GM21515 (cell line): ENCODE results near the gene ZNG1B.
"Not testable (repeated sequence)": the region's sequence is repeated elsewhere in the genome, so short reads cannot be mapped to it uniquely, and the experiment has no call there.

Experiments used
- ATAC-seq: cut with Tn5 transposase; IDR thresholded peaks from one replicate; pipeline ENCODE4 v1.9.1; 2021; ENCODE audit not compliant: unreplicated experiment

Gene ZNG1B

DNA sequence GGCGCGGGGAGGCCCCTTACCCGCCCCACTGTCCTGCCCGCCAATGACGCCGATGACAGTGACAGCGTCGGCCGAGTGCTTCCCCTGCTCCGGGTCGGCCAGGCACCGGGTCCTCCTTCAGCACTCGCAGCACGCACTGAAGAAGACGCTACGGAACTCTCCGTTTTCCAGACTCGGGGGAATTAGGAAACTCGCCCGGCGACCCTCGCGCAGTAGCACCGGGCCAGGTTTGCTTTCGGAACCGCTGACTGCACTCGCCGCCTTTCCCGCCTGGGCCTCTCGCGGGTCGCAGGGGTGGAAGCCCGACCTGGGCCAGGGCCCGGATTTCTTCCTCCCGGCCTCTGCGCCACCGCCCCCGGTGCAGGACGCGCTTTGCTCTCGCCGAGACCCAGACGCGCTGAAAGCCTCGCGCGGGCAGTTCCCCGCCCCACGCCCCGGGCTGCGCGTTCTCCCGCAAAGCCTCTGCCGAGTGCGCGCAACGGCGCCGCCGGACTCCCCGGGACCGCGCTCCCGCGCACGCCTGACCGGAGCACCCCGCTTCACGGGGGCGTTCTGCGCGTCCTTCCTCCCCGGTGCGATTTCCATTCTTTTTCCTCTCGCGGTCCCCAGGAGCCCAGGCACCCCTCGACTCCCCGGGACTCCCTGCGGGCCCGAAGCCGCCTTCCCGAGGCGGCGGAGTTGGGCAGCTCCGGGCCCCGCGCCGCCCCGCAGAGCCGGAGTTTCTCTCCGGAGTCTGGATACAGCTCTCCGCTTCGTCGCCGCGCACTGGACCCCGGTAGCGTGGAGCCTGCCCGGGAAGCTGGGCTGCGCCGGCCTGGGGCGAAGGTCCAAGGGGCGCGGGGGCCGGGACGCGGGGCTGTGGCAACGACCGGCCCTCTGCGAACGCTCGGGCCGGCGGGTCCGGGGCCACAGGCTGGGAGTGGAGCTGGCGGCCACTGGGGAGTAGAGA lies 65.9 kb downstream of the ZNG1B start:
- peak; percentile 66 for ATAC-seq

DNA sequence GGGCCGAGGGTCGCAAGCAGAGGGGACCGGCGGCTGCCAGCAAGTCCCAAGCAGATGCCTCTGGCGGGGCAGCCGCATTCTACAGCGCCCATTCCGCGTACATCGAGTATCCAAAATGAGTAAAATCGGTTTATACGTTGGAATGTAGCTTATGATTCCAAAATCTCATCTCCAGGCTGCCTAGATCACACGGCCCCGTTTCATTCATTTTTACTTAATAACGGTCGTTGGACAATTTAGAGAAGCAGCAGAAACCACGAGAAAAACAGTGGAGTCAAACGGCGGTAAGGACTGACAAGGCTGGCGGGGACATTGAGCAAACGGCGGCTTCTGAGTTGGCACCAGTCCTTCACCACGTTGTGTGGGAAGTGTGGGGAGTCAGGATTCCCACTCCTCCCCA lies 66.6 kb downstream of the ZNG1B start:
- ATAC-seq: not testable (repeated sequence)

DNA sequence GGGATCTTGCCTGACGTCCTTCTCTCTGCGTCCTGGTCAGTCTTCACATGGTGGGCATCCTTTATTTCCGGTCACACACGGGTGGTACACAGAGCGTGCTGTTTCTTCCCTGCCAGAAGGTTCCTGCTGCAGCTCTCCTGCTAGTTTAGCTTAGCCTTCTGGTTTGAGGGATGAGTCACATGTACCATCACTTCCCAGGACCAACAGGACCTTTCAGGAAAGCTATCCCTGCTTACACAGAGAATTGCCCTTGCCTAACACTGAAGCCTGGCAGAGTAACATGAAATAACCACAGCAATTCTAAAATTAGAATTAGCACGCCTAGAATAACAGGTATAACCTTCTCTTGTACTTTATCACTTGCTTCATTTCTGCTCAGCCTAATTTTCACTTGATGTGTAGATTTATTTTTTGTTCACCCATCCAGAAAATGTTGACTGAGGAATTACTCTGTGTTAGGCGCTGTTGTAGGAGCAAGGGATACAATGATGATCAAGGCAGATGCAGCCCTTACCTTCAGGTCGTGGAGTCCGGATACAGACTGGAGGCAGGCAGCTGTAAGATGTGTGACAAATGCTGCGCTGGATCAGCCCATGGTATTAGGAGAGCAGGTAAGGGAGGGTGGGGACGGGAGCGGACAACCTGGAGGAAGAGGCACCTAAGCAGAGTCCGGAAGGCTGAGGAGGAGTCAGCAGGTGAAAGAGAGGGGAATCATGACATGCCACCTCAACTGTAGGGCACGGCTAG lies 70.1 kb downstream of the ZNG1B start:
- ATAC-seq: not testable (repeated sequence)

DNA sequence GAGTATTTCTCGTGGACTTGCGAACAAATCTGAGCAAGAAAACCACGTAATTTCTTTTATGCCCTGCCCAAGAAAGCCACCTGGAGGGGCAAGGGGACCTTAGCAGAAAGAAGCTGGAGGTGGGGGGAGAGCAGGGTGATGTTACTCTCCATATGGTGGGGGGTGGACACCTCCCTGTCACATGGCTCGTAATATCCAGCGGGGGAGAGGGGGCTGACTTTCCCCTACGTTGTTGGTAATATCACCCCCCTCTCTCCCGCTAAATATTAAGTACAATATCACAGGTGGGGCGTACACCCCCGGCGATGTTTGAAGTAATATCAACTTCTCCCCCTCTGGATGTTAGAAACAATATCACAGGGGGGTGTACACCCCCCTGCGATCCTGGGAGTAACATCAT lies 70.7 kb downstream of the ZNG1B start:
- ATAC-seq: not testable (repeated sequence)

DNA sequence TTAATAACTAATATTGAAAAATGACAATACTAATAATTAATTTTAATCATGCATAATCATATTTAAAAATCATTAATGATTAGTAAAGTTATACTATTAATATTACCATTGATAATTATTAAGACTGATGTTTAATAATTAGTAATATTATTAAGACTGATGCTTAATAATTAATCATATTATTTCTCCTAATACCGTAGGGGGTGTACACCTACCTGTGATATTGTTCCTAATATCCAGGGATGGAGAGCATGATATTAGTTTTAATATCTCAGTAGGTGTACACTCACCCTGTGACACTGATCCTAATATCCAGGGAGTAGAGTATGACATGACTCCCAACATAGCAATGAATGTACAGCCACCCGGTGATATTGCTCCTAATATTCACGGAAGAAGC lies 73.4 kb downstream of the ZNG1B start:
- ATAC-seq: not testable (repeated sequence)

DNA sequence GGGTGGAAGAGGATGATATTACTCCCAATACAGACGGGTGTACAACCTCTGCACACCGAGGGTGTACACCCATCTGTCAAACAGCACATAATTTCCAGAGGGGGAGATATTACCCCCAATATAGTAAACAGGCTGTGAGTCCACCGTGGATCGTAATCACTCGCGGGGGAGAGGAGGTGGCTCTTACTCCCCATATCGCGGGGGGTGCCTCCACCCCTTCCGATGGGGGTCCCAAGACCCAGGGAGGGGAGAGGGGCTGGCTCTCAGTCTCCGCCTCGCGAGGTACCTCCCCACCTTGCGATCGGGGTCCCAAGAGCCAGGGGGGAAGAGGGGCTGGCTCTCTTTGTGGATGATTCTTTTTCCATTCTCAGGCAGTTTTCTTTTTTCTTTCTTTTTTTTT lies 74.4 kb downstream of the ZNG1B start:
- ATAC-seq: not testable (repeated sequence)

DNA sequence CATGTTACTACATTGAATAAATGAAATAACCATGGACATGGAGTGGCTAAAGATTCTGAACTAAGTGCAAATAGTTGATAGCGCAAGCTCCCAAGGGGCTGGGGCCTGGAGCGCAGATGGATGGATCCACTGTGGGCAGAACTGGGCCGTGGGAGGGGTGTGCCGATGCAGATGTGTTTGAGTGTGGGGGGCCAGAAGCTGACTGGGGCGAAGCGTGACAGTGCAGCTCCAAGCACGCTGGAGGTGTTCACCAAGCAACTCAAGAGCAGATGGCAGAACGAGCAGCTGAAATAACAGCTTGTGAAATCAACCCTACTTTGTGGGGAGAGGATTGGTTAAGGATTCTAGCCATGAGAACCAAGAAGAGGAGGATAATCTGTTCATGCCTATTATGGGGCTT lies 78.0 kb downstream of the ZNG1B start:
- not testable (repeated sequence) for ATAC-seq

DNA sequence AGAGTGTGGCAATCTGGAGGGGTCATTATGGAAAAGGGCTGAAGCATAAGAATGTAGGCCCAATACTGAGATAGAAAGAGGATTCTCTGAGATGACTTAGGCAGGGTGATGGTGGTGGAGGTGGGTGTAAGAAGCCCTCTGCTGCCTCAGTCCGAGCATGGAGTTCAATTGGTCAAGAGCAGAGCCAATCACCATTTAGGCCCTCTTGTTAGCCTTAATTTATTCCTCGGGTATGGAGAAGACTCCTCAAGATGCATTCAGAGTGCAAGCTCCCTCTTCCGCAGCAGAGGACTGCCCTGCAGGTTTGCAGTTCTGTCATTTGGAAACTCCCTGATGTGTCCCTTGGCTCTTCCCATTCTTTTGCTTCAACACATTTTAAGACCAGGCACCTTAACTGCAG lies 78.5 kb downstream of the ZNG1B start:
- not testable (repeated sequence) for ATAC-seq

DNA sequence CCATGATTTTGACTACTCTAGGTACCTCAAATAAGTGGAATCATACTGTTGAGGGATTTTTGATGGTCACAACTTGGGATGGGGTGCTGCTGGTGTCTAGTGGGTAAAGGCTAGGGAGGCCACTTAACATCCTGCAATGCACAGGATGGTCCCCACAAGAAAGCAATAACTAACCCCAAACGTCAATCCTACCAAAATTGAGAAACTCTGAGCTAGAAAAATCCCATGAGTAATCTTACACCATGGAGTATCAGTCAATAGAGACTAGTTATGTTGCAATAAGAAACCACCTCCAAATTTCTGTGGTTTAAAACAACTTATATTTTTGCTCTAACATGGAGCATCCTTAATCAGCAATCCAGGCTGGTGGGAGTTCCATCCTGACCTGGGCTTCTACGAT lies 79.5 kb downstream of the ZNG1B start:
- not testable (repeated sequence) for ATAC-seq

DNA sequence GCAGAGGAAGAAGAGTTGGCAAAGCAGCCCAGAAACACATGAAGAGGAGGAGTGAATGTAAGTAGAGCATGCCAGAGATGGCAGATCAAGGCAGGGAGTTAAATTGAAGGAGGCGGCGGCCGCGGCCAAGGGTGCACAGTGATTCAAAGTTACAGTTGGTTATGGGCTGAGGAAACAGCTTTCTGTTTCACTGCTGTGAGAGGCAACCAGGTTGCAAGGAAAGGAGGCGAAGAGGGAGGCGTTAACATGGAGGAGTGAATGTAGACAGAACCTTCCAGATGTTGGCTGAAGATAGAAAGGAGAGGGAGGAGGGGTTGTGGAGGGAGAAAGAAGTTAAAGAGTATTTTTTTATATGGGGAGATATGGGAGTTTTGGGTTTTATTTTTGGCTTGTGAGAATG lies 83.3 kb downstream of the ZNG1B start:
- ATAC-seq: not testable (repeated sequence)

DNA sequence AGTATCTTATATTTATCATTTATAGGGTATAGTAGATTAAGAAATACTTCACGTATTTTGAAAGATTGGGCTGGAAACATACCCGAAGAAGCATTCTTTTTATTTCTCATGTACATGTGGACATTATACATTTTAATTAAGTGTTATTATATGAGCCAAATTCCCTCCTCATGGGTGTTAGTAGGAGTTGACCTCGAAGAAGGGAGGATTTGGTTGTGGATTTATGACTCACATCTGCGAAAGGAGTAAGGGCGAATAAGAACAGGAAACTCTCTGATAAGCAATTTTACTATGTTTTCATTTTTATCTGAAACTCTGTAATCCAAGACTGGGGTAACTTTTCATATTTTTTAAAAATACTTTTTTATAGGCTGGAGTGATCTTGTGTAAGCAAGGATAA lies 84.0 kb downstream of the ZNG1B start:
- not testable (repeated sequence) for ATAC-seq

DNA sequence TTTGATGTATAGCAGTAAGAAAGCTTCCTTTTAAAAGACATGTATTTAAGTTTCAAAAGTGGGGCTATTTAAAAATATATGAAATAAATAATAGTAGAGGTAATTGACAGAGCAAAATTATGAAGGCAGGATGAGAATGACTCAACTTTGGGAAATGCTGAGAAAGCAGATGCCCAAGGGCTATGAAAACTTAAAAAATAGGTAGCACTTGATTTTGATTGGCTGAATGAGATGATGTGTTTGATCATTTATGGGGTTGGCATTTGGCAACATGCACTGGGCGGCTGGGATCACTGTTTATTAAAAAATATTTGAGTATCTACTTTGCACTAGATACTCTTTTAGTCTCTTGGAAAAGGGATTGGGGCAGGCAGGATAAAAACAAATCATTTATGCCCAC lies 87.5 kb downstream of the ZNG1B start:
- not testable (repeated sequence) for ATAC-seq

DNA sequence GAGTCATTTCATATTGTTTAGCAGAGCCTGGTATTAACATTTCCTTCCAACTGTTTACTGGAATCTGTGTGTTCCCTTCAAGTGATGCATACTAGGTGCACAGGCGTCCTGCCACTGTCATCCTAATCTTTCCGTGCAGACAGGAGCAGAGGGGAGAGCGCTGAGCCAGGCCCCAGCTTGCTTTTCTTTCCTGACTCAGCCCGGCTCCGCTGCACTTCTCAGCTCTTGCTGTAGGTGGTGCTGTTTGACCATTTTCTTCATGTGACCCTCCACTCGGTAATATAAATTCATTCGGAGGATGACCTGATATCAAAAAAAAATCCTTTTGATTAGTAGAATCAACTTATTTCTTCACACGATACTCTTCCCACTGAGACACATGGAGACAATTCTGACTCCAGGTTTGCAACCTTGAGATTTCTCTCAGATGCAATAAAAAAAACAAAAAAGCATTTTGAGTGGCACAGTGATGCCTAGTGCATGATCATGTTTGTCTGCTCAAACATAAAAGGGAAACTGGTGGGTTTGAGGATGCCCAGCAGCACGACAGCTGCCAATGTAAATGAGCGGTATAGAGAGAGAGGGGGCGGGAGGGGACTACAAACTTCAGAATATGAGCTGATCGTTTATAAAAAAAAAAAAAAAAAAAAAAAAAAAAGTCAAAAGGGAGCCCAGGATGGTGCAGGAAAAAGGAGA lies 90.0 kb downstream of the ZNG1B start:
- peak; percentile 86 for ATAC-seq

DNA sequence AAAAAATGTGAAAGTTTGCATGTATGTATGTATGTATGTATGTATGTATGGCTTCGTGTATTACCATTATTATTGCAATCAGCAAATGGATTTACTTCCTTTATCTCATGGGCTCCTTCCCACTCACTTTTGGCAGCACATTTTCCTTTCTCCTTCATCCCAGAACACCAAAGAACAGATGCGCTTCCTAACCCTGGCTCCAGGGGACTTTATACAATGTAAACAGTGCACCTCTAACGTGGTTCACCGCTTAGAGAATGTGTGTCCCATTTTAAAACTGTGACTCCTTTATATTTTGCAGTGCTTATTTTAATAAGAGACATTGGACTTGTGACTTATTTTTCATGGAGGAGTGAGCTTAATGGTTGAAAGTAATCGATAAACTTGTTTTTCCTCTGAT lies 90.6 kb downstream of the ZNG1B start:
- ATAC-seq: not testable (repeated sequence)

DNA sequence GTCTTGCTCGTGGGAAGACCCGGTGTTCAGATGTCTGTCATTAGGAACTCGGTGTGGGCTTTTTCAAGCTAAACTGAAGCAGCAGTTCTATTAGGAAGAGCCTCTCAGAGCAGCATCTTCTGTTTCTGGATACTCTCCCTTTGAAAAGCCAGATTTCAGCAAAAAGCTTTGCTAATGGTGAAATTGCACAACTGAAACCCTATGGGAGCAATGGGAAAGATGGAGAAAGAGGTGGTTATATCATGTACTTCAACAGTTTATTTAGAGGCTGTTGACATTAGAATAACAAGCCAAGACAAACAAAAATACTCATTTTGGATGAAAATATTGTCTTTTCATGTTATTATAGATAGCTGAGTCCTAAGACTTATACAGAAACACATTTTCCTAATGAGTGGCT lies 91.4 kb downstream of the ZNG1B start:
- not testable (repeated sequence) for ATAC-seq

DNA sequence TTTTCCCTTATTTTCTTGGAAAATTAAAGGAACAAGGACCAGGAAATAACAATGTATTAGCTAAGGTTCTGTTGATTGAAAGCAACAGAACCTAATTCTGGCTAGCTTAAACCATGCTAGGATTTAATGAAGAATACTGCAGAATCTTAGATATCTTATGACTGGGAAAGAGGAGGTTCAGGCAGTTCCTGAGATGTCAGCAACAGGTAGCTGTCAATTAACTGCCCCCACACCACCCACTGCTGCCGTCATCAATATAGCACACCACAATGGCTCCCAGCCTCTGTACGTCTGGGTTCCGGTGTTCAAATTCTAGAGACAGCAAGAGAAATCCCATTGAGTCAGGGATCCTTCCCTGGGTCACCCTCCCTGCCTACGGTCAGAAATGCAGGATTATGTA lies 95.5 kb downstream of the ZNG1B start:
- not testable (repeated sequence) for ATAC-seq

DNA sequence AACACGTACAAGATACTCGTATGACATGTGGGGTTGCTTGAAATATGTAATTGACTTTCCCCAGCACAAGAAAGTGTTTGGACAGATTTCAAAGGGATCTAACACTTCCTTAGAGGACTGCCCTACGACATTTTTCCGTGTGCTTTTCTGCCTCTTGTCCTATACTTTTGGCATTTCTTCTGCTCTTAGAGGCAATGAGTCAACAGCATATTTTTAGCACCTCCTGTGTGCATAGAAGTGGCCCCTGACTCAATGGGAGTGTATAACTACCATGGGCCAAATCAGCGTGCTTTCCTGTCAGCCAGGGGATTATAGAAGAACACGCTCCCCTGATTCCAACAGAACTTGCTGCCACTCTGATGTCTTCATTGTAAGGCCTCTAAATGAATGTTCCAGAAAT lies 99.1 kb downstream of the ZNG1B start:
- not testable (repeated sequence) for ATAC-seq

DNA sequence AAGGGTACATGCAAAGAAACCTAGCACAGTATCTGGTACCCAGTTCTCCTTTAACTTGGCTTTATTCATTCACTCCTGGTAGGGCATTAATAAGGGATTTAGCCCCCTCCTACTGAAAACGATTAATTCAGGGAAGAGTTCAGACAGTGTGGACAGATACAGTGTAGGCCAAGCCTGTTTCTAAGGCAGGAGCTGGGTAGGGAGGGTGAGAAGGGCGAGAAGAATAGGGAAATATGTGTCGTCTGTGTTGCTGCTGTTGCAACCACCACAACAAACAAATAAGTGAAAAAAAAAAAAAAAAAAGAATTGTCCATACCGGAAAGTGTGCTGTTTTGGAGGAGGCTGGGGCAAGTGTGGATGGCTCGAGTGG lies 103.3 kb downstream of the ZNG1B start:
- ATAC-seq: not testable (repeated sequence)

DNA sequence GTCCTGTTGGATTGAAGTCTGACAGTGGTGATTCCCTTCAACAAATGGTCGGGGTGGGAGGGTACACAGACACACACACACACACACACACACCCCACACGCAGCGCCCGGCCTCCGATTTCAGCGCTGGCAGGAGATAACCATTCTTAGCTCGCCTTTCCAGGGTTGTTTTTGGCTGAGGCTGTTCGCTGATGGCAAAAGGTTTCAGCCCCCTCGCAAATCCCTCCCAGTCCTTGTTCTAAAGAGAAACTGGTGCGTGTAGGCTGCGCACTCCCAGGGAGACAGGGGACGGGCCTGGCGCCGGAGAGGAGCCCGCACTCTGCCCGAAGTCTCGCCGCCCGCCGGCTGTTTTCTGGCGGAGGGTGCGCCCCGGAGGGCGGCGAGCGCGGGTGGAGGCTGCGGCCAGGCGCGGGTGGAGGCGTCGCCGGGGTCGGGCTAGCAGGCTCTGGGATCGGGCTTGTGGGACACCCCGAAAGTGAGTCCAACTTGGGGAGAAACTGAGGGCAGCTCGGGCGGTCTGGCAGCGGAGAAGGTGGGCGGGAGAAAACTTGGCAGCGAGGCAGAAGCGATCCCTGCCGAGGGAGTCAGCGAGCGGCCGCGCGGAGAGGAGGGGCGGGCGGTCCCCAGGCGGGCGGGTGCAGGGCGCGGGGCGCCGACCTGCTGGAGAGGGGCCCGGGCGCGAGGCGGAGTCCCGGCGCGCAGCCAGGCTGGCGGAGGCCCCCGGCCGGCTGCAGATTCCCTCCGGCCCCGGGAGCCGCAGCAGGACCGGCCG lies 103.9 kb downstream of the ZNG1B start:
- not testable (repeated sequence) for ATAC-seq

DNA sequence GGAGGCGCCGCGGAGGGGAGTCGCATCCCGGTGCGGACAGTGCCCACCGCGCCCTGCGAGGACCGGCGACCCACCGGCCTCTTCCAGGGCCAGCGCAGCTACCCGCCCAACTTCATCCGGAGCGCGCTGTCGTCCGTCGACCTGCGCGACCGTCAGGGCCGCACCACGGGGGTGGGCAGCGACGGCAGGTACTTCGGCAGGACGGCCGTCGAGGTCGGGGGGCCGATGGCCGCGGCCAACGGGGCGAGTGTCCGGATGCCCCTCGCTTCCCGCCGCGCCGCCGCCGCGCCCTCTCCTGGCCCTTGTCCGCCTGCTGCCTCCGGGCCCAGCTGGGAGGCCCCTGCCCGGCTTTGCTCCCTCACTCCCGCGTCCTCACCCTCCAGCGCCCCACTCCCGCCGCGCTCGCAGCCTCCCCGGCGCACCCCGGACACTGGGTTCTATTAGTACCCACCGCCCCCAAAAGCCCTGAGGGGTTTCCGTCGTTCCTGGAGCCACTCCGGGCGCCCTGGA lies 104.5 kb downstream of the ZNG1B start:
- not testable (repeated sequence) for ATAC-seq
